Effector memory CD4-positive, alpha-beta T cell (primary cell): ENCODE results near the gene ITM2C.

Experiments
- DNase-seq, 3 donors: peaks; one replicate each; pipeline ENCODE4 v3.0.0-alpha.2; 2020
- H3K27ac ChIP-seq: 2 replicates; pipeline ENCODE4 v1.7.0; 2013; ENCODE audit warnings: mild to moderate bottlenecking, low read length, moderate library complexity; ENCODE audit not compliant: insufficient read depth, poor library complexity, severe bottlenecking
- H3K27me3 ChIP-seq: replicated peaks from 2 replicates; pipeline ENCODE4 v1.7.0; 2013; ENCODE audit warnings: mild to moderate bottlenecking, low read length; ENCODE audit not compliant: insufficient read depth, control insufficient read depth, poor library complexity, severe bottlenecking
- H3K36me3 ChIP-seq: 2 replicates; pipeline ENCODE4 v1.7.0; 2013; ENCODE audit warnings: mild to moderate bottlenecking, low read length, moderate library complexity; ENCODE audit not compliant: control insufficient read depth, insufficient read depth
- H3K4me1 ChIP-seq: 2 replicates; pipeline ENCODE4 v1.7.0; 2013; ENCODE audit warnings: low read length, mild to moderate bottlenecking; ENCODE audit not compliant: control insufficient read depth, insufficient read depth, poor library complexity, severe bottlenecking
- H3K4me3 ChIP-seq: 2 replicates; pipeline ENCODE4 v1.7.0; 2013; ENCODE audit warnings: low read length, low read depth, mild to moderate bottlenecking; ENCODE audit not compliant: insufficient read depth, poor library complexity, severe bottlenecking
- H3K9me3 ChIP-seq: 2 replicates; pipeline ENCODE4 v1.7.0; 2013; ENCODE audit warnings: mild to moderate bottlenecking, low read length, moderate library complexity; ENCODE audit not compliant: control insufficient read depth

ITM2C gene

DNA sequence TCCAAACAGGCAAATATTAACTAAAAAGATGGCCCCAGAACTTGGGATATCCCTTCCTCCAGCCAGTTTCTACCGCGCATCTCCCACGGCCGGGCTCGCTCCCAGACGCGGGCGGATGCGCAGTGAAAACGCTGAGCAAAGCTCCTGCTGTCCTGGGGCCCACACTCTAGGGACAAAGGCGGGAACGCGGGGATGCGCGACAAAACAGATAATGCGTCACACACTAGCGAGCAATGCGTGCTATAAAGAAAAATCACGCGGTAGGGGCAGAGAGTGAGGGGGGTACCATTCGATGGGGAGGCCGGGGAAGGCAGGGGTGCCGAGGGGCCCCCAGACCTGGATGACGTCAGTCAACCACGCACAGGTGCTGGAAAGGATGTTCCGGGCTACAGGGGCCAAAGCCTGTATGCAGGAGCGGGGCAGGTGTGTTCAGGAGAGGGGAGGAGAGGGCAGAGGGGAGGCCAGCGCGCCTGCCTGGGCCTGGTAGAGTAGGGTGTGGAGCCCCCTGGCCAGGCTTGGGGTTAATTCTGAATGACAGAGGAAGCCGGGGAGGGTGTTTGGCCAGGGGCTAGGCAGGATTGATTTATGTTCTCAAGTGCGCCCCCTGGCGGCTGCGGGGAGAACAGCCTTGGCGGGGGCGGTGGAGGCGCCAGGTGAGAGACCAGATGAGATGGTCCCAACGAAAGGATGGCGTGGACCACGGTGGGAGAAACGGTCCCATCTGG, 14.9 kb upstream of the ITM2C start:
- Histone ChIP-seq H3K27ac (no peak overlapping the region), H3K36me3 (no peaks in the 10 kb centered on the region)

GRCh38 chr2:230850358-230850658, 14.4 kb upstream of the ITM2C start:
- H3K4me3 ChIP-seq: no peak overlapping the region
- H3K9me3 ChIP-seq: no peaks in the 10 kb centered on the region
- H3K27me3 ChIP-seq: no peaks in the 10 kb centered on the region
- no peak for DNase-seq
- no peak overlapping the region for H3K27ac ChIP-seq
- H3K4me1 ChIP-seq: peaks cover 3% of the 10 kb centered on the region
- no peaks in the 10 kb centered on the region for H3K36me3 ChIP-seq

More for the DNA sequence above, 14.9 kb upstream of the ITM2C start:
- peaks cover 3% of the 10 kb centered on the region for H3K4me1 ChIP-seq
- H3K27me3 ChIP-seq: no peaks in the 10 kb centered on the region
- H3K9me3 ChIP-seq: no peaks in the 10 kb centered on the region
- H3K4me3 ChIP-seq: no peak overlapping the region
- peak; percentile 42 to 64 (median 47) for DNase-seq

GRCh38 chr2:230852113-230852512, 12.6 kb upstream of the ITM2C start:
- peaks cover 3% of the 10 kb centered on the region for H3K4me1 ChIP-seq
- no peak for DNase-seq
- H3K27me3 ChIP-seq: no peaks in the 10 kb centered on the region
- H3K9me3 ChIP-seq: no peaks in the 10 kb centered on the region
- H3K4me3 ChIP-seq: no peak overlapping the region
- H3K27ac ChIP-seq: no peak overlapping the region
- no peaks in the 10 kb centered on the region for H3K36me3 ChIP-seq

DNA sequence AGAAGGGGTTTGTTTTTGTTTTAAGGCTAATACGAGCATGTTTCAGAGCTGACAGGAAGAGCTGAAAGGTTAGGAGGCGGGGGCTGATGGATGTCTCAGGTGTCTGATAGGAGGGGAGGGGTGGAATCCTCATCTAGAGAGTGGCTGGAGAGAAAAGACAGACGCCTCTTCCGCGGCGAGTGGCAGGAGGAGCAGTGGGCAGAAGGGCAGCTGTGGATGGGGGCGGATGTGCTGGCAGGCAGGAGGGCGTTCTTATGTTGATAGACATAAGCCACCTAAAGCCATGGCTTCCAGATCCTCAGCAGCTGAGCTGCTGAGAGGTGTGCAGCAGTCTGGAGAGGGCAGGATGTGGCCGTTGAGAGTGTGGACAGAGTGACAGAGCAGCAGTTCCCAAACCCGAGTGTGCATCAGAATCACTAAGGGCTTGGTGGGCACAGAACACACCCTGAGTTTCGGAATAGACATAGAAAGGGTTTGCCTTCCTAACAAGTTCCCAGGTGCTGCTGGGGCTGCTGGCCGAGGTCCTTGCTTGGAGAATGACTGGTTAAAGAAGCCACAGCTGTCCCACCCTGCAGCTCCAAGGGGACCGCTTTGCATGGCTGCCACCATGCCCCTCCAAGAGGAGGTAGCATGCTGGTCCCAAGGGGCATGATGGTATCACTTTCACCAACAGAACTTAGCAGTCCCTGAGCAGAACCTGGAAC, 3.0 kb upstream of the ITM2C start:
- no peak for DNase-seq
- H3K9me3 ChIP-seq: no peaks in the 10 kb centered on the region
- H3K4me1 ChIP-seq: peaks cover 22% of the 10 kb centered on the region
- no peaks in the 10 kb centered on the region for H3K27me3 ChIP-seq
- H3K27ac ChIP-seq: no peak overlapping the region
- no peak overlapping the region for H3K4me3 ChIP-seq
- H3K36me3 ChIP-seq: no peaks in the 10 kb centered on the region

DNA sequence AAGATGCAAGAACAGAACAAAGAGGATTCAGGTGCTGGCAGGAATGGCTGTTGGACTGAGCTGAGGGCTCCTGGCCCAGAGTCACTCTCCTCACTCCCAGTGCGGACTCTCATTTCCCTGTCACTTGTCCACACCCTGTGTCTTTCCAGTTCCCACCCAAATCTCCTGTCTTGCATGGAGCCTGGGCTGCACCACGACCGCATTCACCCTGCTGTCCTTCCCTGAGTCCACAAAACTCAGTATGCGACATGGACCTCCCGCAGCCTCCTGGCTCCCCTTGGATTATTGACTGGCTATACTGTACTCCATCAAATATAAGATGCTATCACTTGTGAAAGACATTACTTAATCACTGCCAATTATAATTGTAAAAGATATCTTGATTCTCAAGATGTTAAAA, 2.5 kb upstream of the ITM2C start:
- no peak for DNase-seq
- Histone ChIP-seq H3K9me3 (no peaks in the 10 kb centered on the region), H3K27ac (no peak overlapping the region), H3K36me3 (no peaks in the 10 kb centered on the region), H3K27me3 (no peaks in the 10 kb centered on the region), H3K4me1 (peaks cover 28% of the 10 kb centered on the region), H3K4me3 (no peak overlapping the region)

DNA sequence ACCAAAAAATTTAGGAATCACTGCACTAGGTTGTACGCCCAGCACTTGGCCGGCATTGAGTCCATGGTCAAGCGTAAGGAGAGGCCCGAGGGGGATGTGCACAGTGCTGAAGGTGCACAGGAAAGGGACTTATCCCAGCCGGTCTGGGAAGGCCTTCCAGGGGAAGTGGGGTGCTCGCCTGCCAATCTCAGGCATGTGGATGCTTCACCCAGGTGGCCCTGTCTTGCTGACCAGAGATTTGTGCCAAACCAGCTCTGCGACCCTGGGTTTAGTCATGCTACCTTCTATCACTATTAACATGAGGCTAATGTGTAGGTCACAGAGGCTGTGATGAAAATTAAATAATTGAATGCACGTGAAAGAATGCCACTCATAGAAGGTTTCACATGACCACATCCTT, 1.7 kb upstream of the ITM2C start:
- Histone ChIP-seq H3K36me3 (no peaks in the 10 kb centered on the region), H3K27ac (no peak overlapping the region), H3K4me1 (peaks cover 29% of the 10 kb centered on the region), H3K4me3 (no peak overlapping the region), H3K9me3 (no peaks in the 10 kb centered on the region), H3K27me3 (no peaks in the 10 kb centered on the region)
- DNase-seq: no peak

- Histone ChIP-seq H3K4me3 (peak overlapping the region; percentile 50), H3K9me3 (no peaks in the 10 kb centered on the region), H3K27me3 (no peaks in the 10 kb centered on the region), H3K4me1 (peaks cover 29% of the 10 kb centered on the region), H3K36me3 (no peaks in the 10 kb centered on the region), H3K27ac (no peak overlapping the region)
- DNase-seq: no peak
These were observed 1.2 kb upstream of the ITM2C start for GRCh38 chr2:230863442-230864121.

GRCh38 chr2:230864122-230864604, 579 bp upstream of the ITM2C start:
- H3K27me3 ChIP-seq: no peaks in the 10 kb centered on the region
- H3K4me3 ChIP-seq: peak overlapping the region; percentile 50
- H3K9me3 ChIP-seq: no peaks in the 10 kb centered on the region
- H3K27ac ChIP-seq: no peak overlapping the region
- H3K4me1 ChIP-seq: peaks cover 29% of the 10 kb centered on the region
- no peak for DNase-seq
- H3K36me3 ChIP-seq: no peaks in the 10 kb centered on the region

DNA sequence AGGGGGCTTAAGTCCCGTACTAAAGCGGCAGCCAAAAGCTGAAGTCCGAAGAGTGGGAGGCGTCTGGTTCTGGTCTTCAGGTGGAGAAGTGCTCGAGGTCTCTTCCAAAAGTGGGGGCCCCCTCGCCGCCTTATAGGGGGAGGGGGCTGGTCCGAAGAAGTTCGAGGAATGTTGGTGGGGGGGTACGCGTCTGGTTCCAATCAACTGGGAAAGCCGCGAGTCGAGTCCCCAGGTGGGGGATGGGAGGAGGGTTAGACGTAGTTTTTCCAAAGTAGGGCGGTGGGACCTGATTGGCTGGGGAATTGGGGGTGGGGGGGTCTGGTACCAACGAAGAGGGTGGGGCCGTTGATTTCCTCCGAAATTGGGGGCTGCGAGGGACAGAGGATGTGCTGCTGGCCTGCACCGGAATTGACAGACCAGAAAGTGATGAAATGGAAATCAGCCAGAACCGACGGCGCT, 594 bp downstream of the ITM2C start:
- Histone ChIP-seq H3K27ac (peak overlapping the region; percentile 22), H3K27me3 (no peaks in the 10 kb centered on the region)

More for the DNA sequence above, 594 bp downstream of the ITM2C start:
- Histone ChIP-seq H3K4me3 (peak overlapping the region; percentile 71), H3K9me3 (no peaks in the 10 kb centered on the region), H3K4me1 (peaks cover 29% of the 10 kb centered on the region), H3K36me3 (no peaks in the 10 kb centered on the region)
- DNase-seq: no peak
